Effector memory CD4-positive, alpha-beta T cell (primary cell): Measurements from ENCODE around the gene SEMA5A.
"Not testable (repeated sequence)": the region's sequence is repeated elsewhere in the genome, so short reads cannot be mapped to it uniquely, and the experiment has no call there.

Source experiments
- DNase-seq, 3 donors: peaks; one replicate each; pipeline ENCODE4 v3.0.0-alpha.2; 2020
- H3K27ac ChIP-seq: 2 replicates; pipeline ENCODE4 v1.7.0; 2013; ENCODE audit warnings: mild to moderate bottlenecking, low read length, moderate library complexity; ENCODE audit not compliant: insufficient read depth, poor library complexity, severe bottlenecking
- H3K27me3 ChIP-seq: replicated peaks from 2 replicates; pipeline ENCODE4 v1.7.0; 2013; ENCODE audit warnings: mild to moderate bottlenecking, low read length; ENCODE audit not compliant: insufficient read depth, control insufficient read depth, poor library complexity, severe bottlenecking
- H3K36me3 ChIP-seq: 2 replicates; pipeline ENCODE4 v1.7.0; 2013; ENCODE audit warnings: mild to moderate bottlenecking, low read length, moderate library complexity; ENCODE audit not compliant: control insufficient read depth, insufficient read depth
- H3K4me1 ChIP-seq: 2 replicates; pipeline ENCODE4 v1.7.0; 2013; ENCODE audit warnings: low read length, mild to moderate bottlenecking; ENCODE audit not compliant: control insufficient read depth, insufficient read depth, poor library complexity, severe bottlenecking
- H3K4me3 ChIP-seq: 2 replicates; pipeline ENCODE4 v1.7.0; 2013; ENCODE audit warnings: low read length, low read depth, mild to moderate bottlenecking; ENCODE audit not compliant: insufficient read depth, poor library complexity, severe bottlenecking
- H3K9me3 ChIP-seq: 2 replicates; pipeline ENCODE4 v1.7.0; 2013; ENCODE audit warnings: mild to moderate bottlenecking, low read length, moderate library complexity; ENCODE audit not compliant: control insufficient read depth

The SEMA5A gene

GRCh38 chr5:9356351-9356825 is 189.5 kb downstream of the SEMA5A start:
- H3K4me1 ChIP-seq, result no peaks in the 10 kb centered on the region
- no peaks in the 10 kb centered on the region for H3K9me3 ChIP-seq
- H3K27me3 ChIP-seq, result no peaks in the 10 kb centered on the region
- no peaks in the 10 kb centered on the region for H3K36me3 ChIP-seq
- H3K4me3 ChIP-seq, result no peak overlapping the region
- H3K27ac ChIP-seq, result no peak overlapping the region
- DNase-seq, result no peak

- Histone ChIP-seq H3K27me3 (no peaks in the 10 kb centered on the region), H3K9me3 (no peaks in the 10 kb centered on the region), H3K27ac (no peak overlapping the region), H3K36me3 (no peaks in the 10 kb centered on the region), H3K4me3 (no peak overlapping the region), H3K4me1 (no peaks in the 10 kb centered on the region)
- no peak for DNase-seq
These were observed 191.4 kb downstream of the SEMA5A start for GRCh38 chr5:9354336-9355081.

GRCh38 chr5:9353048-9353447 is 192.8 kb downstream of the SEMA5A start:
- H3K4me3 ChIP-seq, H3K4me1 ChIP-seq, H3K9me3 ChIP-seq, H3K27me3 ChIP-seq, H3K27ac ChIP-seq, DNase-seq, H3K36me3 ChIP-seq: not testable (repeated sequence)

GRCh38 chr5:9351546-9351945 is 194.3 kb downstream of the SEMA5A start:
- Histone ChIP-seq H3K9me3 (no peaks in the 10 kb centered on the region), H3K4me3 (no peak overlapping the region), H3K4me1 (no peaks in the 10 kb centered on the region), H3K36me3 (no peaks in the 10 kb centered on the region), H3K27me3 (no peaks in the 10 kb centered on the region), H3K27ac (no peak overlapping the region)
- DNase-seq, result no peak

- DNase-seq, result no peak
- Histone ChIP-seq H3K4me3 (no peak overlapping the region), H3K9me3 (no peaks in the 10 kb centered on the region), H3K27ac (no peak overlapping the region), H3K36me3 (no peaks in the 10 kb centered on the region), H3K27me3 (no peaks in the 10 kb centered on the region), H3K4me1 (no peaks in the 10 kb centered on the region)
These were observed 195.5 kb downstream of the SEMA5A start for GRCh38 chr5:9350301-9350797.

GRCh38 chr5:9348401-9348996 is 197.4 kb downstream of the SEMA5A start:
- H3K27me3 ChIP-seq, result no peaks in the 10 kb centered on the region
- no peaks in the 10 kb centered on the region for H3K36me3 ChIP-seq
- no peak for DNase-seq
- H3K4me1 ChIP-seq, result no peaks in the 10 kb centered on the region
- no peaks in the 10 kb centered on the region for H3K9me3 ChIP-seq
- no peak overlapping the region for H3K27ac ChIP-seq
- no peak overlapping the region for H3K4me3 ChIP-seq

GRCh38 chr5:9347541-9348295 is 198.2 kb downstream of the SEMA5A start:
- no peaks in the 10 kb centered on the region for H3K4me1 ChIP-seq
- no peak overlapping the region for H3K4me3 ChIP-seq
- no peaks in the 10 kb centered on the region for H3K36me3 ChIP-seq
- H3K9me3 ChIP-seq, result no peaks in the 10 kb centered on the region
- H3K27me3 ChIP-seq, result no peaks in the 10 kb centered on the region
- H3K27ac ChIP-seq, result no peak overlapping the region
- no peak for DNase-seq

GRCh38 chr5:9347032-9347431 is 198.8 kb downstream of the SEMA5A start:
- H3K27me3 ChIP-seq, result no peaks in the 10 kb centered on the region
- no peaks in the 10 kb centered on the region for H3K36me3 ChIP-seq
- H3K4me3 ChIP-seq, result no peak overlapping the region
- no peak overlapping the region for H3K27ac ChIP-seq
- H3K9me3 ChIP-seq, result no peaks in the 10 kb centered on the region
- no peaks in the 10 kb centered on the region for H3K4me1 ChIP-seq
- DNase-seq, result no peak

GRCh38 chr5:9344751-9345240 is 201.1 kb downstream of the SEMA5A start:
- H3K27me3 ChIP-seq, result no peaks in the 10 kb centered on the region
- no peaks in the 10 kb centered on the region for H3K4me1 ChIP-seq
- no peak overlapping the region for H3K27ac ChIP-seq
- no peak overlapping the region for H3K4me3 ChIP-seq
- no peaks in the 10 kb centered on the region for H3K9me3 ChIP-seq
- no peaks in the 10 kb centered on the region for H3K36me3 ChIP-seq
- no peak for DNase-seq
